H1 (cell line): ENCODE data around the gene SPAG16. TPM values are rescaled to one million over a fixed set of nuclear protein-coding genes. Genes with fewer than 3 reads are reported as not detected.

Experiments used
- CTCF ChIA-PET: fragments of 300-600 bp; sonication (Branson Sonifier 250); formaldehyde crosslinking; loops from one replicate; lab custom pipeline; 2021; ENCODE audit not compliant: partially characterized antibody; lab: Charles Lee
- POLR2A ChIA-PET: fragments of 300-600 bp; sonication (Branson Sonifier 250); formaldehyde crosslinking; loops from one replicate; lab custom pipeline; 2021; ENCODE audit warnings: inconsistent platforms; ENCODE audit not compliant: partially characterized antibody; lab: Charles Lee
- DNase-seq, 2 experiments: peaks; one replicate each; pipeline versions ENCODE4 v3.0.0 to v3.0.0-alpha.2; 2010 to 2022; ENCODE audit warnings: low spot score in 2 of 2, low read depth in 1 of 2, mixed read lengths in 1 of 2
- FAIRE-seq: peaks from 2 replicates; lab custom pipeline; 2011; peaks lifted over from hg19 to GRCh38; lab: Jason Lieb, UNC
- H2AFZ ChIP-seq: 2 replicates; pipeline ENCODE4 v1.8.1; 2012; ENCODE audit warnings: low read length, inconsistent platforms
- H2AK5ac ChIP-seq: 2 replicates; pipeline ENCODE4 v1.6.1; 2013; ENCODE audit warnings: low read depth, low read length
- H2BK120ac ChIP-seq: replicated peaks from 2 replicates; pipeline ENCODE3; 2013; ENCODE audit warnings: low read depth, low read length, inconsistent platforms
- H2BK12ac ChIP-seq: 2 replicates; pipeline ENCODE4 v1.6.1; 2013; ENCODE audit warnings: low read depth, low read length
- H2BK15ac ChIP-seq: 2 replicates; pipeline ENCODE4 v1.6.1; 2013; ENCODE audit warnings: low read length
- H2BK20ac ChIP-seq: 2 replicates; pipeline ENCODE4 v1.6.1; 2013; ENCODE audit warnings: low read length
- H2BK5ac ChIP-seq: 2 replicates; pipeline ENCODE4 v1.6.1; 2013; ENCODE audit warnings: low read depth, low read length
- H3K14ac ChIP-seq: 2 replicates; pipeline ENCODE4 v1.6.1; 2013; ENCODE audit warnings: inconsistent platforms; ENCODE audit not compliant: insufficient read length
- H3K18ac ChIP-seq: 2 replicates; pipeline ENCODE4 v1.6.1; 2013; ENCODE audit warnings: low read length; ENCODE audit errors: extremely low read depth
- H3K23ac ChIP-seq: 2 replicates; pipeline ENCODE4 v1.6.1; 2013; ENCODE audit warnings: inconsistent platforms; ENCODE audit not compliant: insufficient read length
- H3K23me2 ChIP-seq: 2 replicates; pipeline ENCODE4 v1.6.1; 2013; ENCODE audit warnings: low read depth, low read length
- H3K27ac ChIP-seq: 2 replicates; pipeline ENCODE4 v1.6.1; 2011; ENCODE audit warnings: low read depth, low read length, inconsistent platforms
- H3K27me3 ChIP-seq, 4 experiments: replicated peaks in 1 of 4; 1 replicate in 1 of 4; 2 replicates in 3 of 4; pipeline versions ENCODE4 v1.6.1 to v1.8.1; 2011 to 2013; ENCODE audit warnings: low read length in 3 of 4, mild to moderate bottlenecking in 3 of 4, inconsistent platforms in 2 of 4, mixed read lengths in 2 of 4, moderate library complexity in 1 of 4; ENCODE audit not compliant: control insufficient read depth in 3 of 4, insufficient read depth in 3 of 4; ENCODE audit errors: extremely low read depth in 1 of 4
- H3K36me3 ChIP-seq, 4 experiments: 2 replicates each; pipeline versions ENCODE4 v1.6.1 to v1.8.1; 2011 to 2013; ENCODE audit warnings: mild to moderate bottlenecking in 4 of 4, low read length in 3 of 4, moderate library complexity in 2 of 4, control low read depth in 1 of 4, inconsistent platforms in 1 of 4; ENCODE audit not compliant: insufficient read depth in 4 of 4, control insufficient read depth in 2 of 4
- H3K4ac ChIP-seq: replicated peaks from 2 replicates; pipeline ENCODE3; 2013; ENCODE audit warnings: low read length, low read depth, mixed read lengths, inconsistent platforms; ENCODE audit not compliant: insufficient read length
- H3K4me1 ChIP-seq, 4 experiments: replicated peaks in 1 of 4; 1 replicate in 1 of 4; 2 replicates in 3 of 4; pipeline versions ENCODE4 v1.6.1 to v1.8.1; 2011 to 2013; ENCODE audit warnings: low read length in 3 of 4, inconsistent platforms in 2 of 4, mixed read lengths in 1 of 4; ENCODE audit not compliant: insufficient read depth in 4 of 4, control insufficient read depth in 3 of 4
- H3K4me2 ChIP-seq, 2 experiments: 2 replicates each; pipeline versions ENCODE4 v1.6.1 to v1.8.1; 2011 to 2013; ENCODE audit warnings: low read depth in 2 of 2, low read length in 2 of 2, control low read depth in 1 of 2, inconsistent platforms in 1 of 2, mild to moderate bottlenecking in 1 of 2; ENCODE audit not compliant: insufficient read depth in 1 of 2
- H3K4me3 ChIP-seq, 4 experiments: fragments of 200-600, 300-600 bp in 1 of 4; sonication (generic), shearing (Covaris generic), sonication (Bioruptor Twin) in 1 of 4; 2 replicates each; pipeline versions ENCODE4 v1.5.1 to v1.8.1; 2011 to 2016; ENCODE audit warnings: low read length in 4 of 4, low read depth in 3 of 4, control low read depth in 2 of 4, inconsistent platforms in 2 of 4, mild to moderate bottlenecking in 2 of 4, mixed read lengths in 1 of 4, moderate library complexity in 1 of 4; ENCODE audit not compliant: insufficient read depth in 2 of 4; ENCODE audit errors: extremely low read depth in 1 of 4
- H3K56ac ChIP-seq: replicated peaks from 2 replicates; pipeline ENCODE3; 2013; ENCODE audit warnings: low read depth, mild to moderate bottlenecking, mixed read lengths, low read length, inconsistent platforms; ENCODE audit not compliant: insufficient read length
- H3K79me1 ChIP-seq: 2 replicates; pipeline ENCODE4 v1.6.1; 2013; ENCODE audit warnings: low read depth, low read length, control low read depth
- H3K79me2 ChIP-seq, 2 experiments: 2 replicates each; pipeline versions ENCODE4 v1.6.1 to v1.8.1; 2012 to 2013; ENCODE audit warnings: low read length in 2 of 2, mild to moderate bottlenecking in 2 of 2, inconsistent platforms in 1 of 2; ENCODE audit not compliant: insufficient read depth in 2 of 2, control insufficient read depth in 1 of 2
- H3K9ac ChIP-seq, 4 experiments: replicated peaks in 1 of 4; 1 replicate in 1 of 4; 2 replicates in 3 of 4; pipeline versions ENCODE4 v1.6.1 to v1.8.1; 2011 to 2013; ENCODE audit warnings: low read depth in 3 of 4, low read length in 3 of 4, control low read depth in 2 of 4, mild to moderate bottlenecking in 2 of 4, moderate library complexity in 2 of 4, inconsistent platforms in 1 of 4; ENCODE audit errors: extremely low read depth in 1 of 4
- H3K9me3 ChIP-seq, 2 experiments: 2 replicates each; pipeline versions ENCODE4 v1.6.1 to v1.8.1; 2012 to 2013; ENCODE audit warnings: mild to moderate bottlenecking in 2 of 2, moderate library complexity in 2 of 2, control low read depth in 1 of 2, inconsistent platforms in 1 of 2, low read depth in 1 of 2, low read length in 1 of 2, mixed read lengths in 1 of 2; ENCODE audit not compliant: insufficient read depth in 2 of 2
- H4K20me1 ChIP-seq, 2 experiments: replicated peaks in 1 of 2; 2 replicates each; pipeline versions ENCODE3 to v1.8.1; 2011 to 2013; ENCODE audit warnings: inconsistent platforms in 2 of 2, low read length in 2 of 2, mild to moderate bottlenecking in 1 of 2; ENCODE audit not compliant: insufficient read depth in 2 of 2, control insufficient read depth in 1 of 2
- H4K5ac ChIP-seq: 2 replicates; pipeline ENCODE4 v1.6.1; 2013; ENCODE audit warnings: low read length, low read depth, mixed read lengths, inconsistent platforms; ENCODE audit not compliant: insufficient read length
- H4K8ac ChIP-seq: 2 replicates; pipeline ENCODE4 v1.8.0; 2013; ENCODE audit warnings: mild to moderate bottlenecking, moderate library complexity, low read length, inconsistent platforms; ENCODE audit not compliant: insufficient read depth; ENCODE audit errors: extremely low read depth
- H4K91ac ChIP-seq: replicated peaks from 2 replicates; pipeline ENCODE3; 2013; ENCODE audit warnings: low read length, mixed read lengths, inconsistent platforms; ENCODE audit not compliant: insufficient read length
- BACH1 ChIP-seq: IDR thresholded peaks from 2 replicates; pipeline ENCODE4 v1.6.1; 2012; ENCODE audit warnings: low read length, improper control_type of control experiment
- SP4 ChIP-seq: IDR thresholded peaks from 2 replicates; pipeline ENCODE4 v1.6.1; 2012; ENCODE audit warnings: low read length, inconsistent platforms
- WGBS, 2 experiments: shearing (Covaris generic) in 1 of 2; methylation state at CpG; one replicate each; pipeline versions ENCODE4 v1.1.6 to v1.1.7; 2013 to 2015; ENCODE audit warnings: low lambda C conversion rate in 2 of 2, mixed read lengths in 2 of 2, inconsistent platforms in 1 of 2, low coverage in 1 of 2, missing lambda C conversion rate in 1 of 2; ENCODE audit not compliant: insufficient replicate concordance in 2 of 2, insufficient coverage in 1 of 2, insufficient read length in 1 of 2; ENCODE audit errors: extremely low coverage in 1 of 2, missing lambda C conversion rate in 1 of 2; 5-methylcytosine and 5-hydroxymethylcytosine counted together
- polyA plus RNA-seq, 7 experiments: library from polyadenylated mRNA; depleted of rRNA in 3 of 7; stranded (reverse) in 5 of 7; unstranded in 2 of 7; fragments of >200 nt in 5 of 7; fragments of 200-250 nt in 2 of 7; gene quantifications; 1 replicate in 5 of 7; 2 replicates in 1 of 7; 4 replicates in 1 of 7; pipeline versions ENCODE4 v1.2.1 to v1.2.3, GENCODE V29; 2011 to 2013; ENCODE audit warnings: missing spikeins in 2 of 7, mixed read lengths in 2 of 7
- total RNA-seq: library from RNA; stranded (reverse); fragmentation: NEBNext Ultra II Directional; extraction: Animal tissue kit (Norgen Biotek cat#: 25700); gene quantifications from 2 replicates; pipeline ENCODE4 v1.2.1, GENCODE V29; 2021

The SPAG16 gene
- total and polyA plus RNA-seq, 2 of the 8 experiments (the other 6 are each of a cell fraction or from before 2014, with no cell fraction given) = 6.0 to 14.9 TPM

DNA sequence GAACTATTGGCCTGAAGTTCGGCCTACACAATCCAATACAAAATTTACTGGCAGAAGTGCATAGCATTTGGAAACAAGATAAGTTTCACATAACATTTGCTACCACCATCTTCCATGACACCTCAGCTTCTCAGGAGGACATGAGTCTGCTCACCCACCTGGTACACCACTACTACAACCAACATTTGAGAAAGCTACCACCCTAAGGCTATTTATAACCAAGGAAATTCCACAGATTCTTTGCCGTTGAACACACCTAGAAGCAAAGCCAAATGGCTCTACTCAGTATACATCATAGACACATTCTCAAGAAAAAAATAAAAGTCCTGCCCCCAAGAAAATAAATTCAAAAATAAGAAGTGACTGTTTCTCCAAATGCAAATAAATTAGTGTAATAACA is 145.3 kb downstream of the SPAG16 start:
- ChIA-PET POLR2A (no interaction called here), CTCF (no interaction called here)
- no peak overlapping the region for H2BK120ac ChIP-seq
- H3K14ac ChIP-seq = no peak overlapping the region
- no peak overlapping the region for H3K23ac ChIP-seq
- H3K79me1 ChIP-seq = no peaks in the 10 kb centered on the region
- H3K4me3 ChIP-seq = no peak overlapping the region
- no peak overlapping the region for H4K5ac ChIP-seq
- H3K4me1 ChIP-seq = no peaks in the 10 kb centered on the region
- no peak overlapping the region for H4K8ac ChIP-seq
- DNase-seq (no peak), FAIRE-seq (no peak)
- H2AFZ ChIP-seq = no peak overlapping the region
- H2BK15ac ChIP-seq = no peak overlapping the region
- H2AK5ac ChIP-seq = no peak overlapping the region
- no peaks in the 10 kb centered on the region for H3K36me3 ChIP-seq
- H2BK5ac ChIP-seq = no peak overlapping the region
- H3K4me2 ChIP-seq = no peak overlapping the region
- no peak overlapping the region for H3K18ac ChIP-seq
- H3K56ac ChIP-seq = no peak overlapping the region
- no peak overlapping the region for H2BK12ac ChIP-seq
- no peaks in the 10 kb centered on the region for H3K27me3 ChIP-seq
- no peaks in the 10 kb centered on the region for H3K9me3 ChIP-seq
- no peak overlapping the region for H3K27ac ChIP-seq
- WGBS, 2 experiments = 83% methylated on average over 2 of the region's 2 CpGs; no CpG with 5 or more reads in 1 of the 2 experiments
- no peak overlapping the region for H4K91ac ChIP-seq
- H3K23me2 ChIP-seq = no peaks in the 10 kb centered on the region
- H3K79me2 ChIP-seq = no peaks in the 10 kb centered on the region
- H3K9ac ChIP-seq = no peak overlapping the region
- no peak overlapping the region for H3K4ac ChIP-seq
- no peak overlapping the region for H2BK20ac ChIP-seq
- no peaks in the 10 kb centered on the region for H4K20me1 ChIP-seq
- no peak for TF ChIP-seq BACH1
- no peak for TF ChIP-seq SP4
